ENCODE measurements around the gene CC2D1A.

DNA sequence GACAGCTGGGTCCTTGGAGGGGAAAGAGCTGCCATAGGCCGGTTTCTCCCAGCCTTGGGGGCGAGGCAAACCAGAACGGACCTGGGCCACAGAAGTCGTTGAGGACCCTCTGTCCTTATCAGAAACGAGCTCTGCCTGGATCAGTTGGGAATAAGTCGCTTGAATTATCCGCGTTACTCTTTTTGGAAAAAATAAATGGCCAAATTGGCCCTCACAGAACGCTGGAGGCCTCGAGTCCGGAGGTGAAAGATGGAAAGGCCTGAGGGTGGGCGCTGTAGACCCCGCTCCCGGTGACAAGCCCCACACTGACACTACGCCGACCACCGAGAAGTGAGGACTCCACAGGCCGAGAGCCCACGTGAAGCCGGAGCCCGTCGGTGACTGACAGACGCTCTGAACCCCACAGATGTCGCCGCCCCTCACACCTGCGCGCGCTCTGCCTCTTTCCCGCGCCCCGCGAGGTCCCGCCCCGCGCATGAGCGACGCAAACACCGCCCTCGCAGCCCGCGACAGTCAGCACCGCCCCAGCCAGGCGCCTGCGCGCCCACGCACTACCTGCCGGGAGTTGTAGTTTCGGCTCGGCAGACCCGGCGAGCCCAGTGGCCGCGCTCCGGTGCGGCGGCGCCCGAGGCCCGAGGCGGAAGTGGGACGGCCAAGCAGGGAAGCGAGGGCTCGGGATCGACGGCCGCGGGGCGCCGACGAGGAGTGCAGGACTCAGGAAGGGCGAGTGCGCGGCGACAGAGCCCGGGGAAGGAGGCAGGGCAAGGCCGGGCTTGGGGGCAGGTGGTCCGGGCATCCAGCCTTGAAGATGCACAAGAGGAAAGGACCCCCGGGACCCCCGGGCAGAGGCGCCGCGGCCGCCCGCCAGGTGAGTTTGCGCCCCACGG is at the start of gene CC2D1A, which contains the start of gene BRME1:
- TF ChIP-seq, protein P1, sequence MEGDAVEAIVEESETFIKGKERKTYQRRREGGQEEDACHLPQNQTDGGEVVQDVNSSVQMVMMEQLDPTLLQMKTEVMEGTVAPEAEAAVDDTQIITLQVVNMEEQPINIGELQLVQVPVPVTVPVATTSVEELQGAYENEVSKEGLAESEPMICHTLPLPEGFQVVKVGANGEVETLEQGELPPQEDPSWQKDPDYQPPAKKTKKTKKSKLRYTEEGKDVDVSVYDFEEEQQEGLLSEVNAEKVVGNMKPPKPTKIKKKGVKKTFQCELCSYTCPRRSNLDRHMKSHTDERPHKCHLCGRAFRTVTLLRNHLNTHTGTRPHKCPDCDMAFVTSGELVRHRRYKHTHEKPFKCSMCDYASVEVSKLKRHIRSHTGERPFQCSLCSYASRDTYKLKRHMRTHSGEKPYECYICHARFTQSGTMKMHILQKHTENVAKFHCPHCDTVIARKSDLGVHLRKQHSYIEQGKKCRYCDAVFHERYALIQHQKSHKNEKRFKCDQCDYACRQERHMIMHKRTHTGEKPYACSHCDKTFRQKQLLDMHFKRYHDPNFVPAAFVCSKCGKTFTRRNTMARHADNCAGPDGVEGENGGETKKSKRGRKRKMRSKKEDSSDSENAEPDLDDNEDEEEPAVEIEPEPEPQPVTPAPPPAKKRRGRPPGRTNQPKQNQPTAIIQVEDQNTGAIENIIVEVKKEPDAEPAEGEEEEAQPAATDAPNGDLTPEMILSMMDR (IDR thresholded peaks at IDR 0.05) = peak in 3 of 6 experiments; percentile 14 to 36 (median 30)
- TF ChIP-seq POLR2A (IDR thresholded peaks at IDR 0.05) = peak in 2 of 4 donors; percentile 39 to 77
- peak; percentile 67 to 81 for TF ChIP-seq POLR2AphosphoS5 (IDR thresholded peaks at IDR 0.05)

Data from upper lobe of left lung (tissue), 4 donors.